Right hindlimb (tissue), 1 donor: ENCODE results near the gene RAD51B.

ENCODE experiments used
- DNase-seq: peaks from one replicate; pipeline ENCODE4 v3.0.0-alpha.2; 2018

RAD51B gene

DNA sequence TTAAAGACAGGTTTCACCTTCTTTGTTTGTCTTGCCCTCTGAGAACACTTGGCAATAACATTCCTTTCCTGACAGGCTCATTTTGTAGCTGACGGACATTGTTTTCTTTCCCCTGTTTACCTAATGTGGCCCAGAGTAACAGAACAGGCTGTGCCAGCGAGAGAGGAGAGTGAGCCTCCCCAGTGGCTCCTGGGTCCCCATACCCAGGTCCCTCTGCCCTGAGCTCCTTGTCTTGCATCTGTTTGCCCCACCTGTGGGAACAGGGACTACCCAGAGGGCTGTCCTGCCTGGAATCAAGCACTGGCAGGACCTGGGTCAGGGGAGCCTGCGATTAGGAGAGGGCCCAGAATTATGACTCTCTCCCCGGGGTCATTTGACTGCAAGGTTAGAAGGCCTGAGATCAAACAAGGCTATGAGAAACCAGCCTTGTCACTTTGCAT lies 750.4 kb downstream of the RAD51B start:
- no peak for DNase-seq

DNA sequence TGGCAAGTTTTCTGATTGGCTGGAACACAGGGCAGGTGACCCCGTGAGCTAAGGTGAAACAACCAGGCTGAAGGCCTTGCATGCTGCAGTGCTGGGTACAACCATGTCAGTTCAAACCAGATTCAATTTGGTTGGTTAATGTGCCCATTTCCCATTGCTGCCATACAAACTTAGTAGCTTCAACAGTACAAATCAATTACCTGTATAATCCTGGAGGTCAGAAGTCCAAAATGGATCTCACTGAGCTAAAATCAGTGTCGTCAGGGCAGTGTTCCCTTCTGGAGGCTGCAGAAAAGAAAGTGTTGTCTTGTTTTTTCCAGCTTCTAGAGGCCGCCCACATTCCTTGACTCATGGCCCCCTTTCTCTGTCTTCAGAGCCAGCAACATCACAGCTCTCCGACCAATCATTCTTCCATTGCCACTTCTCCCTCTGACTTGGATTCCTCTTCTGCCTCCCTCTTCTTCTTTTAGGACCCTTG lies 751.6 kb downstream of the RAD51B start:
- DNase-seq, result no peak

DNA sequence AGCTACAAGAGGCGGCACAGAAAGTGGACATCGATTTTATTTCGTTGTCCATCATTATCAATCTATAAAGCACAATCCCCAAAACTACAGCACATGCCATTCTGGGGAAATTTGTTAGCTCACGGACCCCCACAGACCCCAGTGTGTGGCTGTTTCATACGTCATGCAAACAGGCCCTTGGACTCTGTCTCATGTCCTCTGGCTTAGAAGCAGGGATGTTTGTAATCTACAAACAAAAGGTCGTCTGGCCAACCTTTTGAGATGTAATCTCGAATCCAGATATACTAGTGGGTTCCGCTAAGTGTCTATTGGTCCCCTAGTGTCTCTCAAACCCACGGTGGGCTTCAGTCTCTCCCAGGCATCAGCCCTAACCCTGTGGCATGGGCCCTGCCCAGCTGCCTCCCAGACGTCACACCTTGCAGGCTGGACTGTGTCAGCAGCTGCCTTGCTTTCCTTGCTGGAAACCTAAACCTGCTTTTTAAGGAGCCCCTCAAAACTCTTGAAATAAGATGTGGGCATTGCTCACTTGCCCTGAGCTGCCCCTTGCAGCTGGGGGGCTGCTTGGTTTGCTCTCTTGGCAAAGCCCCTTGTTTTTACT lies 752.4 kb downstream of the RAD51B start:
- no peak for DNase-seq

DNA sequence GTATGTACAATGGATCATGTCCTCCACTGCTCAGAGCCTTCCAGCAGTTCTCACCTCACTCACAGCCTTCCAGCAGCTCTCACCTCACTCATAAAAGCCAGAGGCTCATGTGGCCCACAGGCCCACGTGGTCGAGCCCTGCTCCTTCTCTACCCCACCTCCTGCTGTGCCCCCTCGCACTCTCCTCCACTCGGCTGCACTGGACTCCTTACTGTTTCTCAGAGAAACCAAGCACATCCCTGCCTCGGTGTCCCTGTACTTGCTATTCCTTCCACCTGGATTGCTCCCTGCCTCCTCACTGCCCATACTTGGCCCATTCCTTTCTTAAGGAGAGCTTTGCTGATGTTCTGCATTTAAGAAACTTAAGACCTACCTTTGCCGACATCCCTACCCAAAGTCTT lies 753.5 kb downstream of the RAD51B start:
- DNase-seq, result no peak

DNA sequence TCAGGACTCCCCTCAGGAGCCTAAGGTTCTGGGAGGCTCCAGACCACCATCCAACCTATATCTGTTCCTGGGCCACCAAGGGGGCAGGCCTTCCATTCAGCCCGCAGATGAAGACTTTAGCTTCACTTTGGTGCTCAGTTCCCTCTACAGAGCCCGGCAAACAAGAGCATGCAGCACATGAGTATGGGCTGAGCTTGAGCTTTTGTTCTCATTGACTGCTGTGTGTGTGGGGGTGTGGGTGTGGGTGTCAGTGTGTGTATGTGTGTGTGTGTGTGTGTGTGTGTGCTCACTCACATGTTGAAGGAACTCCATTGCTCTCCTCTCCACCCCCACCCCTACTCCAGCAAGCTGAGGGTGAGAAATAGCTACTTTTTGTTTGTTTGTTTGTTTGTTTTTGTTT lies 754.1 kb downstream of the RAD51B start:
- DNase-seq, result no peak

DNA sequence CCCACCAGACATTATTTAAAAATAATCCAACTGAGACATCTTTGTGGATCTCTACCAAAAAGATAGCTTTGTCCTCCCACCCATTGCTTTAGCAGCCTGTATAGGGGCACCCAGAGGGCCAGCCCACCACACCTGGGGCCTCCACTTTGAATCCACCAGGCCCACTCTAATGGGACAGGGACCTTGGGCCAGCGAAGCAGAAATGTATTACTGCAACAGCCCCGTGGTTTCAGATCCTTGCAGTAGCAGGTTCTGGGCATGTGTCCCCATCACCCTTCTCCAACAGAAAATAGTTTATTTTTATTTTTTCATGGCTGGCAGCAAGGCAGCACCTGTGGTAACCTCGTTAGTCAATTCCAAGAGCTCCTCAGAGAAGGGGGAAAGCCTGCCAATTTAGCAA lies 754.9 kb downstream of the RAD51B start:
- peak; percentile 24 for DNase-seq

DNA sequence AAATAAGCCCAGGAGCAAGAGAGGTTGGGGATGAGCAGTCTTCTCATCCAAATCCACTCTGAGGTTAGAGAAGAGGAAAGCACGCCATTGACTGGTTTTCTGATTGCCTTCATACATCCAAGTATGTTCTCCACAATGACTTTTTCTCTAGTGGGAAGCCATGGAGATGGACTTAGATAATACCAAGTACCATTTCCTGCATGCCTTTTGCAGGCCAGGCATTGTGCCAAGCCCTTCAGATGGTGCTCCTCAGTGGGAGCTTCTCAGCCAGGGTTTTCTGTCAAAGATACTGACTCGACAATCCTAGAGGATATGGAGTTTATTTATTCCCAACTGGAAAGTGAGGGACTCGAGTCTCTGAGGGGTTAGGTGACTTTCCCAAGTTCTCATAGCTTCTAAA lies 755.3 kb downstream of the RAD51B start:
- no peak for DNase-seq

DNA sequence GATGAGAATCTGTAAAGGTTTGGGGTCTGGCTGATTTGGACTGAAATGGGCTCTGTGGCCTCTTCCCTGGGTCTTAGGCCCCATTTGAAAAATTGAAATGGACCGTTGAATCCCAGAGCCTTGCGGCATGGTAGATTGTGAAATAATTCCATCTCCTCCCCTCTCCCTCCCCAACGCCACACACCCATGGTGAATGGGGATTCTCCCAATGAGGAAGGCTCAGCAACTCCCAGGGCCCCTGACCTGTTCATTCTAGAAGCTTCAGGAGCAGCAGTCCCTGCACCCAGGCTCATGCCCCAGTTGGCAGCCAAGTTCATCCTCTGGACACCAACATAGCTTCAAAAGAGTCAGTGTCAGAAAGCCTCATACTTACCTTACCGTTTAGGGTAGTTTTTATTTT lies 755.8 kb downstream of the RAD51B start:
- no peak for DNase-seq

DNA sequence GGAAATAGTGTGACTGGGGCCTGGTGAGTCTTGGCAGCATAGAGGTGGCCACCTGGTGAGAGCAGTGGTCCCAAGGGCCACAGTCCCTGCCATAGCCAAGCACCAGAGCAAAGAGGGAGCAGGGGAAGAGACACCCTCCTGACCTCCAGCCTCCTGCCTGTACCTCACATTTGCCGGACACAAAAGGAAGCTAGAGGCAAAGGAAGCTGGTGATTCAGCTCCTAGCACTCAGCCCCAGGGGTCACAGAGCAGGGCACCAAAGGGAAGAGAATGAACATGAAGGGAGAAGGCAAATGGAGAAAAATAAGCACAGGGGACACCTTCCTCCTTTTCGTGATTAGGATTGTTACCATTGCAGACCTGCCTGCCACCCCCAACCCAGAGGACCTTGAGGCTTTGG lies 756.5 kb downstream of the RAD51B start:
- no peak for DNase-seq

DNA sequence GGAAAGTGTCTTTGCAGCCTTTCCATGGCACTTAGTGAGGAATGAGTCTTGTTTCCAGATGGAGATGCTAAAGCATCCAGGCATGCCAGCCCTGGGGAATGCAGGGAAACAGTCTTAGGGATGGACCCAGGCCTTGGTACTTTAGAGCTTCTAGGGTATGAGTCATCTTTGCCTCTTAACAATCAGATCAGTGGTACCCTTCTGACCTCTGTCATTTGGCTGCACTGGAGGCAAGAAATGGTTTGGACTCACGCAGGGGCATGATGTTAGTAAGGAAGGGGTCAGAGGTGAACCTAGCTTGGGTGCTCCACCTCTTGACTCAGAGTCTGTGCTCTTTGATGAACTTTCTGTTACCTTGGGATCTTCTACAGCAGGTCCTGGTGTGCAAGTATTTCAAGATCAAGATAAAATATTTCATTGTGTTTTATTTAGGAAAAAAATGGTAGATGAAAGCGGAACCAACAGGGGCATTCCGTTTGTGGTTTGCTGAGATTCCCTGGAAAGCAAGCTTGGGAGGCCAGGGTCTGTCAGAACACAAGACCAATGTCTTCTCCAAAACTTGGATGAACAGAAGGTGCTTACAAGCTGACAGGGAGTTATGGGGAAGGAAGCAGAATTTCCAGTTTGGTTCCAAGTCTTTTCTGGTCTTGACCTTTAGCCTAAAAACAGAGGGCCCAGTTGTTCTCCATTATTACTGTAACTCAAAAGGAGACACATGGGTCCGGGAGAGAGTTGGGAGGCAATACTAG lies 757.1 kb downstream of the RAD51B start:
- DNase-seq, result no peak

DNA sequence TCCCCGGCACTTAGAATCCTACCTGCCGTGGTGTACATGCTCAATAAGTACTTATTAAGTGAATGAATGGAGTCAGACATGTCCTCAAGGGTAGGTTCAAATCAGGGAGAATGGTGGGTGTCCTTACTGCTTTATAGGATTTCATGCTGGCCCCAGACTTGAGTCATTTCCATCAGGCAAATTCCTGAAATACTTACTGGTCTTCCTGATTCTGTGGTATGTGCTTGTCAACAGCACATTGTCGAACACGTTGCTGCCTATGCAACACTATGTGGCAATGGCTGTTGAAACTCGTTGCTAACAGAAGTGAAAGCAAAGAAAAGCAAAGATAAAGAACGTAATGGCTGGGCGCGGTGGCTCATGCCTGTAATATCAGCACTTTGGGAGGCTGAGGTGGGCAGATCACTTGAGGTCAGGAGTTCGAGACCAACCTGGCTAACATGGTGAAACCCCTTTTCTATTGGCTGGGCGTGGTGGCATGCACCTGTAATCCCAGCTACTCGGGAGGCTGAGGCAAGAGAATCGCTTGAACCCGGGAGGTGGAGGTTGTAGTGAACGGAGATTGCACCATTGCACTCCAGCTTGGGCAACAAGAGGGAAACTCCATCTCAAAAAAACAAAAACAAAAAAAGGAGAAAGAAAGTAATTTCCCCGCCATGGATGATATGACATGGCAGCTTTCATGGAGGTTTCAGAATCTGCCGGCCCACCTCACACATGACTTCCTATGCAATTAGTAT lies 758.4 kb downstream of the RAD51B start:
- peak; percentile 22 for DNase-seq

DNA sequence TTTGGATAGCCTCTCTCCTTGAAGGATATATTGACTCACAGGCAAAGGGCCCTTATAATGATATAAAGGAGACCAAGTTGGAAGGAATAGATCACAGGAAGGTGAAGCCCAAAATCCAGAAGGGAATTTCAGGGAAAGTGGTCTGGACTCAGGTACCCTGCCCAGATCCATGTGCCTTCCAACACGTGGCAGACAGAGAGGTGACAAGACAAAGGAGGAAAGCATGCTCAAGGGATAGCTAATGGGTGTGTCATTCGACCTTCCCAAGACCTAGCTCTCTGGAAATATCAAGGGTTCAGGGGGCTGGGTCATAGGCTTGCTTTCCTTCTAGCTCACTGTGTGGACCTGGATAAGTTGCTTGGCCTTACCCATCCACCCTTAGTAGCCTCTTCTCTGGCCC lies 759.0 kb downstream of the RAD51B start:
- DNase-seq, result no peak

DNA sequence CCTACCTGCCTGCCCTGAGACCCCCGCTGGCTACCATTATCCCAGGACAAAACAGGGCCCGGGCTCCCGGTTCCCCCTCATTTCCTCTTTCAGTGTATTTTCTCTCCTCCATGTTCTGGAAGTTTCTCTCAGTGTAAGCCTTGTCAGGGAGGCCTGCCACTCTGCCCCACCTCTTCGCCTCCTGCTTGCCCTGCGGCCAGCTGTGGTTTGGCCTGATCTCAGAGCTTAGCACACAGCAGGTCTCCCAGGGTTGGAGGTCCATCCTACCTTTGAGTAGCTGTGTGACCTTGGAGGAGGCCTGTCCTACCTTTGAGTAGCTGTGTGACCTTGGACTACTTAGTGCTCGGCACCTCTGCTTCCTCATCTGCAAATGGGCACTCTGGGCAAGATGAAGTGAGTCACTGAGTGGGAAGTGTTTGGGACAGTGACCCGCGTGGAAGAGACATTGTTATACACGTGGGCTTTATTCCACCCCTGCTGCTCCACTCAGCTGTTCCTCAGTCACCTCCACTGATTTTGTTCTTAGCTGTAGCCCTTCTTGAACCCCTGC lies 760.6 kb downstream of the RAD51B start:
- no peak for DNase-seq

DNA sequence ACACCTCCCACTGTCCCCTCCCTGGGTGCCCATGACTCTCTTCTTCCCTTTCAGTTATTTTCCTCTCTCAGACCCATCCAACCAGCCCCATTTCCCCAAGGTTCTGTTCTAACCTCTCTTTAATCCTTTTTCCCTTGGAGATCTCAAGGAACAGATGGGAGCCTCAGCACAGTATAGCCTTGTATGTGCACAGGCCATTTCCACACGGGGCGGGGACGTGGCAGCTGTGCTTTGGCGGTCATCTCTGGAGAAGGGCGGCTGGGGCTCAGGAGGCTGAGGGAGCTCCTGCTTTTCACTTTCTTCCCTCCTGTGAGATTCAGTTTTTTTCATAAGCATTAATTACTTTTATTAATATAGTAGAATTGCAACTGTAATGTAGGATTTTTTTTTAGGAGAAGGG lies 761.1 kb downstream of the RAD51B start:
- DNase-seq, result peak; percentile 82

DNA sequence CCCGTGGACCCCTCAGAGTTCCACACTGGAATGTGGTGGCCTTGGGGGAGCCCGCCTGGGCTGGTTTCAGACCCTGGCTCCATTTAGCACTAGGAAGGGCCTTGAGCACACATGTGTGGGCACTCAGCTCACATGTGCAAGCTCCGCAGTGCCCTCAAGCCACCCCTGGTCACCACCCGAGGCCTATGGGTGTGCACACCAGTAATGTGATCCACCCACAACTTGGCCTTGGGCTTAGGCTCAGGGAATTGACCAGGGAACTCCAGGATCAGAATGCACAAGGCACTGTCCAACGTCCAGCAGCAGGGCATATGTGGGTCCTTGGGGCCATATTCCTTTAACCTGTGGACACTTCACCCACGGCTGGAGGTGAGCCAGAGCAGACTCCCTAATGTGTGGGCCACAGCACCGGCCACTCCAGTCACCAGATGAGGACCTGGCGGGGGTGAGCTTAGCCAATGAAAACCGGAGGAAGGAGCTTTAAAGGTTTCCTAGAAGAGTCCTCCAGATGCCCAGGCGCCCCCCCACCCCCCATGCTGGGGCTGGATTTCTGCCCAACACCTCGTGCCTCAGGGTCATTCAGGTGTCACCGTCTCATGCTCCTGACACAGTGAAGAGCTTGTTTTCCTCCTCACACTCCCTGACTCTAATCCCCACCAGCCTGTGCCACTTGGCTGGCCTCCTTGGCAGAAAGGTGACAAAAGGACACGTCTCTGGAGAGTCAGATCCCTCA lies 764.1 kb downstream of the RAD51B start:
- DNase-seq, result no peak

DNA sequence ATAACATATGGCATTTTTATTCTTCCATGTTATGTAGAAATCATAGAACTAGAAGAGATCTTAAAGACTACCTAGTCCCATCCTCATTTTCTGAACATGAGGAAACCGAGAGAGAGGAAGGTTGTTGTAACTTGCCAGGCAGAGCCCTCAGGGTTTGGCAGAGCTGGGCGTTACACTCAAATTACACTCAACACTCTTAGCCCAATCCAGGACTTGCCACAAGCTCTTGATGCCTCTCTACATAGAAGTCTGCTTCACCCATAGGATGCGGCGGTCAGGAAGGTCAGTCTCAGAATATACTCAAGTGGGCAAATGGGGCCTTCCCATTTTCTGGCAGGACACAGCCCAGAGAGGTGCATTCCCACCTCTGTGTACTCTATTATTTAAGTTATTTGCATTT lies 765.2 kb downstream of the RAD51B start:
- DNase-seq, result peak; percentile 25

DNA sequence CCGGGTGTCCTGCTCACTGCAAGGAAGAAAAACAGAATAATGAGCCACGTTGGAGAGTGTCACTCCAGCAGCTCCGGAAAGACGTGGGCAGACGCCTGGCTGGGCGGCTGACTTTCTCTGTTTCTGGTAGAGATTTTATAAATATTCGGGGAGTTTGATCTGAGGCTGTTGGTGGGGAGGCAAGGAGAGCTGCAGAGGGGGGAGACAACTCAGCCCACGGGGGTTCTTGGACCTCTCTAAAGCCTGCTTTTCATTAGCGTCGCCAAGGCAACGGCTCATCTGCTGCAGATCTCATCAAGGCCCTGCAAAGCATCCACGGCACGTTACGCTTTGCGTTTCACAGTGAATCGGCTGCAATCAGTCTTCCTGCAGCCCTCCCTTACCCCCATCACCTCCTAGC lies 766.1 kb downstream of the RAD51B start:
- DNase-seq, result peak; percentile 93

DNA sequence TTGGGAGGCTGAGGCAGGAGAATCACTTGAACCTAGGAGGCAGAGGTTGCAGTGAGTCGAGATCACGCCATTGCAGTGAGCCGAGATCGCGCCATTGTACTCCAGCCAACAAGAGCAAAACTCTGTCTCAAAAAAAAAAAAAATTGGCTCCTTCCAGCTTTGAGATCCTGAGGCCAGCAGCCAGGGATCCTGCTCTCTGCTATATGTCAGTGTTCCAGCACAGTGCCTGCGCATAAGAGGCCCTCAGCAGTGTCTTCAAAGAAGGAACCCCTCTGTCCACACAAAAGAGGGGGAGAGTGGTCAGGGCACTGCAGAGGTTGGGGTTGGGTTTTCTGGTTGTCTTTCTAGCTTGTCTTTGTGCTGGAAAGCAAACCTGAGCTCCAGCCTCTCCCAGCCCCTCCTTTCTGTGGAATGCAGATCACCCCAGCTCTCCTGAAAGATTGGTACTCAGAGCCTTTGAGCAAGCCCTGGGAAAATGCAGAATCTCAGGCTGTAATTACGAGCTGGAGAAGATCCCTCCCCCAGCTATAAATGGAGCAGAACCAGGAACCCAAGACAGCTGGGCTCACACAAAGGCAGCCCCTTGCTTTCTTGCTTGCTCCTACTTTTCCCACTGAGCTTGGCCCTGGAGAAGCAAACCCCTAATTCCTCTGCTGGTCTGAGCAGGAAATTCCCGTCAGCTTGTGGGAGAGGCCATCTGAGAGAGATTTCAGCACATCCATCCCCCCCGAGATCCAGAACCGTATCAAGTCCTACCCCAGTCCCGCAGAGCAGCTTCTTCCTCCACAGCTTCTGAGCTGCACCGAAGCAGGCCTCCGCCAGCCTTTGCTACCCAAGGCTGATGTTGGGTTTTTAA lies 767.5 kb downstream of the RAD51B start:
- peak; percentile 68 for DNase-seq

DNA sequence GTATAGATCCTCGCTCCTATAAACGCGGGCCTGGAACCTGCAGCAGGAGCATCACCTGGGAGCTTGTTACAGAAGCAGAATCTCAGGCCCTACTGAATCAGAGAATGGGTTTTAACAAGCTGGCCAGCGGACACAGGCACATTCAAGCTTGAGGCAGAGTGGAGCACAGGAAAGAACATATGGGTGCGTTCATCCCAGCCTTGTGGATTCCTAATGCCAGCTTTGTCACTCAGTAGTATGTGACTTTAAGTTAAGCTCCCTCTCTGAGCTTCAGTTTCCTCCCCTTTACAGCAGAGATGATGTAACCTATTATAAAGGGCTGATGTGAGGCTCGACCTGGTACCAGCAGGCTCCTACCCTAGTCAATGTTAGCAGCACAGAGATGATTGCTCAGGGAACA lies 768.4 kb downstream of the RAD51B start:
- DNase-seq, result no peak

DNA sequence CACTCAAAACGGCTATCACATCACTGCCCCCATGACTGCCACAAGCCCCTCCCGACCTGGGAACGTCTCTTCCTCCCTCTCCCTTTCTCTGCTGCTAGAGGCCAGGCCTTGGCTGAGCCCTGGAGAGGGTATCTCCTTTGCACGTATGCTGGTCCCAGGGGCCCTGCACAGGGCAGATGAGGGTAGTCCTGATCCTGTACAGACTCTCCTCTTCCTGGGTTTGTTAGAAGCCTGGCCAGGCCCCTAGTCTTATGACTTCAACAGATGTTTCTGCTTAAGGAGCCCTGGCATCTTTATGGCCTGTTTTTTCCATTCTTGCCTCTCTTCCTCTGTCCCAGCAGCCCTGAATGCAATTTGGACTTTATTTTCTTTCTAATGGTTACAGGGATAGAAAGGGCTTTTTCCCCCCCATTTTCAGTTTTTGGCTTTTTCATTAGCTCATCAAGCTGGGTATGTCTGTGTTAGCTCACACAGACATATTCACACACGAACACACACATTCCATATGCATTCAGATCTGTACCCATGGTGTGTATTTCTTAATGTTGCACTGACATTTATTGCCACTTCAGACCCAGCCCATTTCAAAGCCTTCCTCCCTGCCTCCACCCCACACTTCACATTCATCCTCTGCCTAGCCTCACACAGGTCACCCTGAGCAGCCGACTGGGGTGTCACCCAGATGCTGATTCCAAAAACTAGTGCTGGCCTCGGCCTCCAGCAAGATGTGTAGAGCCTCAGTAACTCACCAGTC lies 770.0 kb downstream of the RAD51B start:
- peak; percentile 88 for DNase-seq

DNA sequence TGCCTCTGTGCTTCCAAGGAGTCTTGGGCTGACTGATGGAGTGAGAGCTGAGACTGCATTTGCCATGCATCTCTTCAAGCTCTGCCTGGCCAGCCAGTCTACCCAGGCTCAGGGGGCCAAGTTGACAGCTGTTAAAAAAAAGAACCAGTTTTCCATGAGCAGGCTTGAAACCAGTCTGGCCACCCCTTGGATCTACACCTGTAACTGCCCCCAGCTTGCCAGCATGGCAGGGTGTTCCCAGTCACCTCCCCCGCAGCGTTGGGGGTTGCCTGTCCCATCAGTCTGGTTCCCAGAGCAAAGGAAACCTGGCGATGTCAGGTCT lies 770.6 kb downstream of the RAD51B start:
- DNase-seq, result no peak
